ENCODE results near the gene NCKAP5. TPM values are rescaled to one million over a fixed set of nuclear protein-coding genes. Genes with fewer than 3 reads are reported as not detected.

The NCKAP5 gene
- total and polyA plus RNA-seq, 4 donors, result 0.57 to 2.8 (median 2.4) TPM

DNA sequence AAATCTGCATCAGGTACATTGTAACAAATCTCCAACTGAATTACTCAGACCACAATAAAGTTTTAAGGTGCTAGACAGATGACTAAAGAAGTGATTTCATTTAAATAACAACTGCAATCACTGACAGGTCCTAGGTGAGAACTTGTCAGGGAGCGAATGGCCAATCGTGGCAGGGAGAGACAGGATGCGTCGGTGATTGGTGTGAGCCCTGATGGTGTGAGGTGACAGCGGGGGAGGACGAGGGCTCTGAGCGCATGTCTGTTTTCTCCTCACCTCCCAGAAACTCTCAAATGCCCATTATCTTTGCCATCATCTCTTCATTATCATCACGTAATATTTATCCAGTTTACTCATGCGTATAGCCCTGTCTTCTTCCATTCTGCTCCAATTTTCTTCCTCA is 690.3 kb downstream of the NCKAP5 start (continued):
- no peak for TF ChIP-seq HNF4A (conservative IDR thresholded peaks at IDR 0.05)
- TF ChIP-seq TAF1 (conservative IDR thresholded peaks at IDR 0.05), result no peak
- TF ChIP-seq, protein P1, sequence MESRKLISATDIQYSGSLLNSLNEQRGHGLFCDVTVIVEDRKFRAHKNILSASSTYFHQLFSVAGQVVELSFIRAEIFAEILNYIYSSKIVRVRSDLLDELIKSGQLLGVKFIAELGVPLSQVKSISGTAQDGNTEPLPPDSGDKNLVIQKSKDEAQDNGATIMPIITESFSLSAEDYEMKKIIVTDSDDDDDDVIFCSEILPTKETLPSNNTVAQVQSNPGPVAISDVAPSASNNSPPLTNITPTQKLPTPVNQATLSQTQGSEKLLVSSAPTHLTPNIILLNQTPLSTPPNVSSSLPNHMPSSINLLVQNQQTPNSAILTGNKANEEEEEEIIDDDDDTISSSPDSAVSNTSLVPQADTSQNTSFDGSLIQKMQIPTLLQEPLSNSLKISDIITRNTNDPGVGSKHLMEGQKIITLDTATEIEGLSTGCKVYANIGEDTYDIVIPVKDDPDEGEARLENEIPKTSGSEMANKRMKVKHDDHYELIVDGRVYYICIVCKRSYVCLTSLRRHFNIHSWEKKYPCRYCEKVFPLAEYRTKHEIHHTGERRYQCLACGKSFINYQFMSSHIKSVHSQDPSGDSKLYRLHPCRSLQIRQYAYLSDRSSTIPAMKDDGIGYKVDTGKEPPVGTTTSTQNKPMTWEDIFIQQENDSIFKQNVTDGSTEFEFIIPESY (IDR thresholded peaks at IDR 0.05), result no peak

DNA sequence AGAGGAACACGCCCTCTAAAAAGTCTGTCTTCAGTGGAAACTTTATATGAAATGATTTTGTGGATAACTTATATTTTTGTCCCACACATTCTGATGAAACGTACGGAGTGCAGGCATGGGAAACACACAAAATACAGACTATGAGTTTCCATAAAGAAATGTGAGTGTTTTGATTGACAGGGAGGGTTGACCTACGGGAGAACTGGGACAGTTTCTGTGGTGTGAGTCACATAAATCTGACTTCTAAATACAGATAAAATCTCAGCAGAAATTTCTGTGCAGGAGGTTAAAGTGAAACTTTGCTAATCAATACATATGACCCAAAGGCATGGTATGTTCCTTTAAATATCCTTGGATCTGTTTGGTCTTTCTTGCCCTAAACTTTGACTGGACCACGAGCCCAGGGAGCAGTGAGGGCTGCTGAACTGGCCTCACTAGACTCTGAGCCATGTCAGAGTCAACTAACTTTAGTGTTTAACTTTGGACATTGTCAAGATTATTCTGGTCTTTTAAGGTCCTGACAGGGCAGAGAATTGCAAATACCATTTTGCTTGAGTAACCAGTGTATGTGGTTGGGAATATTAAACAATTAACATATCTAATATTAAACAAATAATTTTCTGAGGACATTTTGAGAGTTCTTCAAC is 691.4 kb downstream of the NCKAP5 start:
- DNase-seq (ENCODE audit: low spot score), result no peak
- Histone ChIP-seq H3K9ac (ENCODE audit: low read depth in 1 of 2, low read length in 2 of 2) (no peak overlapping the region), H3K36me3 (ENCODE audit: control insufficient read depth in 4 of 4, insufficient read depth in 3 of 4, low read depth in 1 of 4, low read length in 3 of 4) (peaks cover 0 to 3% (median 0%) of the 10 kb centered on the region in 4 donors), H3K27me3 (ENCODE audit: control insufficient read depth in 4 of 4, insufficient read depth in 4 of 4, low read length in 3 of 4) (no peaks in the 10 kb centered on the region), H3K4me1 (ENCODE audit: control insufficient read depth in 4 of 4, insufficient read depth in 4 of 4, low read length in 3 of 4) (no peaks in the 10 kb centered on the region), H3K9me3 (ENCODE audit: control insufficient read depth in 4 of 4, low read length in 3 of 4) (no peaks in the 10 kb centered on the region), H3K4me3 (ENCODE audit: low read depth in 1 of 3, low read length in 3 of 3) (no peak overlapping the region), H3K27ac (ENCODE audit: low read depth in 1 of 2, low read length in 2 of 2) (no peak overlapping the region)
- TF ChIP-seq, protein P1 (IDR thresholded peaks at IDR 0.05), result no peak
- TF ChIP-seq, protein P2, sequence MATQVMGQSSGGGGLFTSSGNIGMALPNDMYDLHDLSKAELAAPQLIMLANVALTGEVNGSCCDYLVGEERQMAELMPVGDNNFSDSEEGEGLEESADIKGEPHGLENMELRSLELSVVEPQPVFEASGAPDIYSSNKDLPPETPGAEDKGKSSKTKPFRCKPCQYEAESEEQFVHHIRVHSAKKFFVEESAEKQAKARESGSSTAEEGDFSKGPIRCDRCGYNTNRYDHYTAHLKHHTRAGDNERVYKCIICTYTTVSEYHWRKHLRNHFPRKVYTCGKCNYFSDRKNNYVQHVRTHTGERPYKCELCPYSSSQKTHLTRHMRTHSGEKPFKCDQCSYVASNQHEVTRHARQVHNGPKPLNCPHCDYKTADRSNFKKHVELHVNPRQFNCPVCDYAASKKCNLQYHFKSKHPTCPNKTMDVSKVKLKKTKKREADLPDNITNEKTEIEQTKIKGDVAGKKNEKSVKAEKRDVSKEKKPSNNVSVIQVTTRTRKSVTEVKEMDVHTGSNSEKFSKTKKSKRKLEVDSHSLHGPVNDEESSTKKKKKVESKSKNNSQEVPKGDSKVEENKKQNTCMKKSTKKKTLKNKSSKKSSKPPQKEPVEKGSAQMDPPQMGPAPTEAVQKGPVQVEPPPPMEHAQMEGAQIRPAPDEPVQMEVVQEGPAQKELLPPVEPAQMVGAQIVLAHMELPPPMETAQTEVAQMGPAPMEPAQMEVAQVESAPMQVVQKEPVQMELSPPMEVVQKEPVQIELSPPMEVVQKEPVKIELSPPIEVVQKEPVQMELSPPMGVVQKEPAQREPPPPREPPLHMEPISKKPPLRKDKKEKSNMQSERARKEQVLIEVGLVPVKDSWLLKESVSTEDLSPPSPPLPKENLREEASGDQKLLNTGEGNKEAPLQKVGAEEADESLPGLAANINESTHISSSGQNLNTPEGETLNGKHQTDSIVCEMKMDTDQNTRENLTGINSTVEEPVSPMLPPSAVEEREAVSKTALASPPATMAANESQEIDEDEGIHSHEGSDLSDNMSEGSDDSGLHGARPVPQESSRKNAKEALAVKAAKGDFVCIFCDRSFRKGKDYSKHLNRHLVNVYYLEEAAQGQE (IDR thresholded peaks at IDR 0.05), result no peak
- TF ChIP-seq FOXA1 (IDR thresholded peaks at IDR 0.05), result no peak
- TF ChIP-seq, protein P3, sequence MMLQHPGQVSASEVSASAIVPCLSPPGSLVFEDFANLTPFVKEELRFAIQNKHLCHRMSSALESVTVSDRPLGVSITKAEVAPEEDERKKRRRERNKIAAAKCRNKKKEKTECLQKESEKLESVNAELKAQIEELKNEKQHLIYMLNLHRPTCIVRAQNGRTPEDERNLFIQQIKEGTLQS (IDR thresholded peaks at IDR 0.05), result no peak
- TF ChIP-seq RAD21 (IDR thresholded peaks at IDR 0.05), result no peak
- TF ChIP-seq TAF1 (conservative IDR thresholded peaks at IDR 0.05), result no peak
- TF ChIP-seq JUND (IDR thresholded peaks at IDR 0.05), result no peak
- TF ChIP-seq, protein P4, sequence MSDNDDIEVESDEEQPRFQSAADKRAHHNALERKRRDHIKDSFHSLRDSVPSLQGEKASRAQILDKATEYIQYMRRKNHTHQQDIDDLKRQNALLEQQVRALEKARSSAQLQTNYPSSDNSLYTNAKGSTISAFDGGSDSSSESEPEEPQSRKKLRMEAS (IDR thresholded peaks at IDR 0.05), result no peak
- no peak for TF ChIP-seq RXRA (IDR thresholded peaks at IDR 0.05)
- no peak for TF ChIP-seq HNF4G (IDR thresholded peaks at IDR 0.05)
- TF ChIP-seq HNF4A (conservative IDR thresholded peaks at IDR 0.05), result no peak
- TF ChIP-seq SP1 (IDR thresholded peaks at IDR 0.05), result no peak
- TF ChIP-seq NR2F2 (IDR thresholded peaks at IDR 0.05), result no peak
- WGBS, result 88% methylated on average over 5 of the region's 5 CpGs
